ENCODE measurements around the gene CUX1.

Gene CUX1

GRCh38 chr7:102075553-102076135, 258.2 kb downstream of the CUX1 start:
- no peak for DNase-seq (ENCODE audit: low read depth)

- no peak for DNase-seq (ENCODE audit: low read depth)
Measured at GRCh38 chr7:102077081-102077480, 259.7 kb downstream of the CUX1 start.

GRCh38 chr7:102079140-102080018, 262.0 kb downstream of the CUX1 start:
- DNase-seq (ENCODE audit: low read depth): no peak

- DNase-seq (ENCODE audit: low read depth): no peak
Measured at GRCh38 chr7:102080019-102080433, 262.6 kb downstream of the CUX1 start.

- no peak for DNase-seq (ENCODE audit: low read depth)
Measured at GRCh38 chr7:102080434-102081243, 263.2 kb downstream of the CUX1 start.

- DNase-seq (ENCODE audit: low read depth): no peak
Measured at GRCh38 chr7:102081244-102081627, 263.8 kb downstream of the CUX1 start.

GRCh38 chr7:102082693-102083368, 265.4 kb downstream of the CUX1 start:
- DNase-seq (ENCODE audit: low read depth): no peak

GRCh38 chr7:102085218-102085772, 267.9 kb downstream of the CUX1 start:
- DNase-seq (ENCODE audit: low read depth): no peak

GRCh38 chr7:102089175-102090098, 272.0 kb downstream of the CUX1 start:
- DNase-seq (ENCODE audit: low read depth): no peak

GRCh38 chr7:102093599-102094315, 276.3 kb downstream of the CUX1 start:
- DNase-seq (ENCODE audit: low read depth): no peak

GRCh38 chr7:102094316-102094650, 276.9 kb downstream of the CUX1 start:
- DNase-seq (ENCODE audit: low read depth): no peak

- no peak for DNase-seq (ENCODE audit: low read depth)
Measured at GRCh38 chr7:102095321-102096011, 278.0 kb downstream of the CUX1 start.

GRCh38 chr7:102096012-102096332, 278.5 kb downstream of the CUX1 start:
- no peak for DNase-seq (ENCODE audit: low read depth)

- no peak for DNase-seq (ENCODE audit: low read depth)
Measured at GRCh38 chr7:102096706-102097427, 279.4 kb downstream of the CUX1 start.

GRCh38 chr7:102097601-102098161, 280.3 kb downstream of the CUX1 start:
- no peak for DNase-seq (ENCODE audit: low read depth)

GRCh38 chr7:102098986-102099385, 281.6 kb downstream of the CUX1 start:
- DNase-seq (ENCODE audit: low read depth): no peak

- DNase-seq (ENCODE audit: low read depth): no peak
Measured at GRCh38 chr7:102099474-102099873, 282.0 kb downstream of the CUX1 start.

- no peak for DNase-seq (ENCODE audit: low read depth)
Measured at GRCh38 chr7:102101111-102101551, 283.7 kb downstream of the CUX1 start.

GRCh38 chr7:102101926-102102325, 284.5 kb downstream of the CUX1 start:
- no peak for DNase-seq (ENCODE audit: low read depth)
